Tibial nerve (tissue), 4 donors: ENCODE measurements around the gene RARB. TPM values are rescaled to one million over a fixed set of nuclear protein-coding genes. Genes with fewer than 3 reads are reported as not detected.

ENCODE experiments used
- DNase-seq, 2 donors: peaks; one replicate each; pipeline ENCODE4 v3.0.0-alpha.2; 2019; ENCODE audit warnings: low spot score in 2 of 2
- H3K27ac ChIP-seq, 4 donors: fragments of 200-600 bp; sonication (generic) in 3 of 4; one replicate each; pipeline ENCODE4 v1.5.1; 2017 to 2019; ENCODE audit warnings: mild to moderate bottlenecking in 1 of 4
- H3K27me3 ChIP-seq, 2 donors: fragments of 200-600 bp; sonication (generic) in 1 of 2; one replicate each; pipeline versions ENCODE4 v1.5.1 to v1.6.0; 2017 to 2019
- H3K36me3 ChIP-seq, 3 donors: fragments of 200-600 bp; sonication (generic); one replicate each; pipeline ENCODE4 v1.5.1; 2018 to 2019
- H3K4me1 ChIP-seq, 4 donors: fragments of 200-600 bp; sonication (generic) in 3 of 4; one replicate each; pipeline ENCODE4 v1.5.1; 2017 to 2019
- H3K4me3 ChIP-seq, 4 donors: fragments of 200-600 bp; sonication (generic) in 3 of 4; one replicate each; pipeline ENCODE4 v1.5.1; 2017 to 2019; ENCODE audit warnings: mild to moderate bottlenecking in 1 of 4, moderate library complexity in 1 of 4
- H3K9me3 ChIP-seq, 4 donors: fragments of 200-600 bp; sonication (generic) in 3 of 4; one replicate each; pipeline ENCODE4 v1.5.1; 2017 to 2019
- CTCF ChIP-seq, 5 experiments: fragments of 200-600 bp in 3 of 5; fragments of 450-650 bp in 2 of 5; sonication (generic) in 3 of 5; IDR thresholded peaks; one replicate each; pipeline ENCODE4 v1.5.1; 2016 to 2019; ENCODE audit warnings: antibody characterized with exemption in 5 of 5, mild to moderate bottlenecking in 3 of 5, moderate library complexity in 2 of 5
- EP300 ChIP-seq, 2 donors: sonication (generic); formaldehyde crosslinking; IDR thresholded peaks; one replicate each; pipeline ENCODE4 v1.6.1; 2017; ENCODE audit warnings: antibody characterized with exemption in 2 of 2, mild to moderate bottlenecking in 1 of 2
- POLR2A ChIP-seq, 2 donors: fragments of 450-650 bp; IDR thresholded peaks; one replicate each; pipeline ENCODE4 v1.6.1; 2017; ENCODE audit warnings: antibody characterized with exemption in 2 of 2, mild to moderate bottlenecking in 2 of 2, moderate library complexity in 2 of 2
- WGBS, 2 donors: methylation state at CpG; one replicate each; pipeline ENCODE4 v1.1.5; 2018; 5-methylcytosine and 5-hydroxymethylcytosine counted together
- total RNA-seq, 4 donors: library from RNA; depleted of rRNA; stranded (reverse); fragments of >200 nt; gene quantifications; one replicate each; pipeline ENCODE4 v1.1.0, GENCODE V29; 2016

The RARB gene
- total RNA-seq, 4 donors from 2014 or later: 9.3 to 22.6 (median 15.1) TPM

- no peaks in the 10 kb centered on the region for H3K9me3 ChIP-seq
- TF ChIP-seq EP300 (IDR thresholded peaks at IDR 0.05) (peak in 1 of 2 donors; percentile 52), POLR2A (IDR thresholded peaks at IDR 0.05) (no peak), CTCF (IDR thresholded peaks at IDR 0.05) (no peak)
- DNase-seq: peak in 1 of 2 donors; percentile 45
- WGBS, 2 donors: 12 to 19% methylated on average over 7 to 8 of the region's 8 CpGs
- peak overlapping the region in 2 of 4 donors; percentile 2 to 9 for H3K4me3 ChIP-seq
- no peaks in the 10 kb centered on the region for H3K36me3 ChIP-seq
- H3K27me3 ChIP-seq: no peaks in the 10 kb centered on the region
- peaks cover 0 to 78% (median 31%) of the 10 kb centered on the region in 4 donors for H3K4me1 ChIP-seq
- H3K27ac ChIP-seq: peak overlapping the region; percentile 56 to 87 (median 66)
Measured at GRCh38 chr3:25455441-25456132, 27.5 kb downstream of the RARB start.

GRCh38 chr3:25456723-25457670 lies 28.9 kb downstream of the RARB start:
- Histone ChIP-seq H3K9me3 (no peaks in the 10 kb centered on the region), H3K4me1 (peaks cover 0 to 83% (median 31%) of the 10 kb centered on the region in 4 donors), H3K27ac (peak overlapping the region in 3 of 4 donors; percentile 15 to 87 (median 76)), H3K4me3 (no peak overlapping the region), H3K27me3 (no peaks in the 10 kb centered on the region), H3K36me3 (no peaks in the 10 kb centered on the region)
- 43 to 47% methylated on average over 7 of the region's 7 CpGs for WGBS, 2 donors
- DNase-seq: no peak
- TF ChIP-seq POLR2A (IDR thresholded peaks at IDR 0.05): no peak
- no peak for TF ChIP-seq CTCF (IDR thresholded peaks at IDR 0.05)
- no peak for TF ChIP-seq EP300 (IDR thresholded peaks at IDR 0.05)

- 48% methylated on average over 7 of the region's 7 CpGs for WGBS, 2 donors
- H3K36me3 ChIP-seq: no peaks in the 10 kb centered on the region
- no peaks in the 10 kb centered on the region for H3K9me3 ChIP-seq
- peak overlapping the region; percentile 1 to 87 (median 46) for H3K27ac ChIP-seq
- H3K4me1 ChIP-seq: peaks cover 0 to 84% (median 31%) of the 10 kb centered on the region in 4 donors
- no peak for DNase-seq
- TF ChIP-seq CTCF (IDR thresholded peaks at IDR 0.05): no peak
- no peak for TF ChIP-seq POLR2A (IDR thresholded peaks at IDR 0.05)
- no peak for TF ChIP-seq EP300 (IDR thresholded peaks at IDR 0.05)
- no peaks in the 10 kb centered on the region for H3K27me3 ChIP-seq
- H3K4me3 ChIP-seq: no peak overlapping the region
Measured at GRCh38 chr3:25457671-25458419, 29.8 kb downstream of the RARB start.

GRCh38 chr3:25458420-25458814 lies 30.4 kb downstream of the RARB start:
- H3K4me3 ChIP-seq: no peak overlapping the region
- no peaks in the 10 kb centered on the region for H3K27me3 ChIP-seq
- H3K27ac ChIP-seq: peak overlapping the region in 3 of 4 donors; percentile 38 to 87 (median 76)
- H3K9me3 ChIP-seq: no peaks in the 10 kb centered on the region
- WGBS, 2 donors: 26 to 41% methylated on average over 2 of the region's 2 CpGs
- TF ChIP-seq CTCF (IDR thresholded peaks at IDR 0.05) (no peak), POLR2A (IDR thresholded peaks at IDR 0.05) (no peak), EP300 (IDR thresholded peaks at IDR 0.05) (no peak)
- no peaks in the 10 kb centered on the region for H3K36me3 ChIP-seq
- H3K4me1 ChIP-seq: peaks cover 0 to 83% (median 31%) of the 10 kb centered on the region in 4 donors
- no peak for DNase-seq
